Measurements from ENCODE around the gene CNGB1. TPM values are rescaled to one million over a fixed set of nuclear protein-coding genes. Genes with fewer than 3 reads are reported as not detected.
"Not testable (repeated sequence)": the region's sequence is repeated elsewhere in the genome, so short reads cannot be mapped to it uniquely, and the experiment has no call there.

The CNGB1 gene
- total RNA-seq, 1 donor from 2014 or later = not detected

DNA sequence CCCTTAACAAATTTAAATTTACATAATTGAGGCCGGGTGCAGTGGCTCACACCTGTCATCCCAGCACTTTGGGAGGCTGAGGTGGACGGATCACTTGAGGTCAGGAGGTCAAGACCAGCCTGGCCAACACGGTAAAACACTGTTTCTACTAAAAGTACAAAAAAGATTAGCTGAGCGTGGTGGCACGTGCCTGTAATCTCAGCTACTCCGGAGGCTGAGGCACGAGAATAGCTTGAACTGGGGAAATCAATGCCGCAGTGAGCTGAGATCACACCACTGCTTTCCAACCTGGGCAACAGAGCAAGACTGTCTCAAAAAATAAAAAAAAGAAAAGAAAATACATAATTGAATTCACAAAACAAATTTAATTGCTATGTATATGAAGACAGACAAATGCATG, 112.3 kb downstream of the CNGB1 start:
- TF ChIP-seq, protein P1, sequence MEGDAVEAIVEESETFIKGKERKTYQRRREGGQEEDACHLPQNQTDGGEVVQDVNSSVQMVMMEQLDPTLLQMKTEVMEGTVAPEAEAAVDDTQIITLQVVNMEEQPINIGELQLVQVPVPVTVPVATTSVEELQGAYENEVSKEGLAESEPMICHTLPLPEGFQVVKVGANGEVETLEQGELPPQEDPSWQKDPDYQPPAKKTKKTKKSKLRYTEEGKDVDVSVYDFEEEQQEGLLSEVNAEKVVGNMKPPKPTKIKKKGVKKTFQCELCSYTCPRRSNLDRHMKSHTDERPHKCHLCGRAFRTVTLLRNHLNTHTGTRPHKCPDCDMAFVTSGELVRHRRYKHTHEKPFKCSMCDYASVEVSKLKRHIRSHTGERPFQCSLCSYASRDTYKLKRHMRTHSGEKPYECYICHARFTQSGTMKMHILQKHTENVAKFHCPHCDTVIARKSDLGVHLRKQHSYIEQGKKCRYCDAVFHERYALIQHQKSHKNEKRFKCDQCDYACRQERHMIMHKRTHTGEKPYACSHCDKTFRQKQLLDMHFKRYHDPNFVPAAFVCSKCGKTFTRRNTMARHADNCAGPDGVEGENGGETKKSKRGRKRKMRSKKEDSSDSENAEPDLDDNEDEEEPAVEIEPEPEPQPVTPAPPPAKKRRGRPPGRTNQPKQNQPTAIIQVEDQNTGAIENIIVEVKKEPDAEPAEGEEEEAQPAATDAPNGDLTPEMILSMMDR (IDR thresholded peaks at IDR 0.05; ENCODE audit: unreplicated experiment) = no peak
- Mint-ChIP-seq H3K27ac (ENCODE audit: unreplicated experiment) (no peak overlapping the region), H3K4me1 (ENCODE audit: unreplicated experiment) (peaks cover 13% of the 10 kb centered on the region), H3K36me3 (ENCODE audit: low read depth, unreplicated experiment) (no peaks in the 10 kb centered on the region), H3K27me3 (ENCODE audit: unreplicated experiment) (peaks cover 1% of the 10 kb centered on the region), H3K9me3 (ENCODE audit: unreplicated experiment) (no peaks in the 10 kb centered on the region), H3K4me3 (ENCODE audit: unreplicated experiment) (no peak overlapping the region)
- DNase-seq (ENCODE audit: low spot score) = no peak

DNA sequence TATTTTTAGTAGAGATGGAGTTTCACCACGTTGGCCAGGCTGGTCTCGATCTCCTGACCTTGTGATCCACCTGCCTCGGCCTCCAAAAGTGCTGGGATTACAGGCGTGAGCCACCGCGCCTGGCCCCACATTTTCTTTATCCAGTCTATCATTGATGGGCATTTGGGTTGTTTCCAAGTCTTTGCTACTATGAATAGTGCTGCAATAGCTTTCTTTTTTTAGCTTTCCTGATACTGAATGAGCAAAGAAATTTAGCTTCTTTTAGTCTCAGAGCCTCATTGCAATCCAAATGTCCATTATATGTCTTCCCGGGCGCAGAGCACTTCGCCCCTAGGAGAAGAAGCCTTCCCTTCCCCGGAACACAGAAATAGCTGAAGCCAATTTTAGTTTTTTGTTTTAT, 112.9 kb downstream of the CNGB1 start:
- H3K27me3 Mint-ChIP-seq (ENCODE audit: unreplicated experiment); H3K4me3 Mint-ChIP-seq (ENCODE audit: unreplicated experiment); H3K4me1 Mint-ChIP-seq (ENCODE audit: unreplicated experiment); H3K36me3 Mint-ChIP-seq (ENCODE audit: low read depth, unreplicated experiment); H3K9me3 Mint-ChIP-seq (ENCODE audit: unreplicated experiment); H3K27ac Mint-ChIP-seq (ENCODE audit: unreplicated experiment); DNase-seq (ENCODE audit: low spot score): not testable (repeated sequence)

DNA sequence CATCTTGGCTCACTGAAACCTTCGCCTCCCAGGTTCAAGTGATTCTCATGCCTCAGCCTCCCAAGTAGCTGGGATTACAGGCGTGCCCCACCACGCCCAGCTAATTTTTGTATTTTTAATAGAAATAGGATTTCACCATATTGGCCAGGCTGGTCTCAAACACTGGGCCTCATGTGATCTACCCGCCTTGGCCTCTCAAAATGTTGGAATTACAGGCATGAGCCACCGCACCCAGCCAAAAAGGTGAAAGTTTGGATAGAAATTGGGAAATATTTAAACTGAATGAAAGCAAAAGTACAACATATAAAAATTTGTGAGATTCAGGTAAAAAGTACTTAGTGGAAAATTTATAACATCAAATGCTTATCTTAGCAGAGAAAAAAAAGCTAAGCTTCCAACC, 115.7 kb downstream of the CNGB1 start:
- no peaks in the 10 kb centered on the region for H3K4me1 Mint-ChIP-seq (ENCODE audit: unreplicated experiment)
- no peaks in the 10 kb centered on the region for H3K36me3 Mint-ChIP-seq (ENCODE audit: low read depth, unreplicated experiment)
- H3K9me3 Mint-ChIP-seq (ENCODE audit: unreplicated experiment) = no peaks in the 10 kb centered on the region
- TF ChIP-seq, protein P1 (IDR thresholded peaks at IDR 0.05; ENCODE audit: unreplicated experiment) = no peak
- H3K27ac Mint-ChIP-seq (ENCODE audit: unreplicated experiment) = no peak overlapping the region
- DNase-seq (ENCODE audit: low spot score) = no peak
- no peak overlapping the region for H3K4me3 Mint-ChIP-seq (ENCODE audit: unreplicated experiment)
- peaks cover 1% of the 10 kb centered on the region for H3K27me3 Mint-ChIP-seq (ENCODE audit: unreplicated experiment)

DNA sequence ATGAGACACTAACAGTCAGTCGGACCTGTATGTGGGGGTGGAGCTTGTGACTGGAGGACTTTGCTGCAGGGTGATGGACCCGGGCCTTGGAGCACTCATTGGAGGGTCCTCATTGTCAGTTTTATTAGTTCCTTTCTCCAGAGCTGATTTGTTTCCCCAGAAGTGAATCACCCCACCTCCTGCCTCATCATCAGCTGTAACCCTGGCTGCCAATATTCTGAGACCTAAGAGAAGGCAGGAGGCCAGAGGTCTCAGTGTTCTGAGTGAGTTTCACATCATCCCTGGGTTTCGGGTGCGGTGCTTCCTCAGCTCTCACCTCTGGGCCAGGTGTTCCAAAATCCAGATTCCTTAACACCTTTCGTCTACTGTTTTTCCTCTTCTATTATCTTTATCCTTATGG, 118.7 kb downstream of the CNGB1 start:
- Mint-ChIP-seq H3K4me1 (ENCODE audit: unreplicated experiment) (no peaks in the 10 kb centered on the region), H3K27ac (ENCODE audit: unreplicated experiment) (no peak overlapping the region), H3K9me3 (ENCODE audit: unreplicated experiment) (no peaks in the 10 kb centered on the region), H3K36me3 (ENCODE audit: low read depth, unreplicated experiment) (no peaks in the 10 kb centered on the region), H3K27me3 (ENCODE audit: unreplicated experiment) (peaks cover 1% of the 10 kb centered on the region), H3K4me3 (ENCODE audit: unreplicated experiment) (no peak overlapping the region)
- no peak for DNase-seq (ENCODE audit: low spot score)
- TF ChIP-seq, protein P1 (IDR thresholded peaks at IDR 0.05; ENCODE audit: unreplicated experiment) = no peak

DNA sequence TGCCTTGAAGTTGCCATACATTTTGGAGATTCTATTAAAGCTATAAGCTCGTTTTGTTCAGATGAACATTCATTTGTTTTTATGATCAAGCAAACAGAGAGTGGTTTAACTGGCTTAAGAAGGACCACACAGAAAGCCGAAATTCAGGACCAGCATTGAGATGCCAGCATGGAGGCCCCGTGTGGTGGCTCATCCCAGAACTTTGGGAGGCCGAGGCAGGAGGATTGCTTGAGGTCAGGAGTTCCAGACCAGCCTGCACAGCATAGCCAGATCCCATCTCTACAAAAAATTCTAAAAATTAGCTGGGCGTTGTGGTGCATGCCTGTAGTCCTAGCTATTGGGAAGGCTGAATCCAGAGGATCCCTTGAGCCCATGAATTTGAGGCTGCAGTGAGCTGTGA, 122.7 kb downstream of the CNGB1 start:
- peaks cover 1% of the 10 kb centered on the region for H3K27me3 Mint-ChIP-seq (ENCODE audit: unreplicated experiment)

DNA sequence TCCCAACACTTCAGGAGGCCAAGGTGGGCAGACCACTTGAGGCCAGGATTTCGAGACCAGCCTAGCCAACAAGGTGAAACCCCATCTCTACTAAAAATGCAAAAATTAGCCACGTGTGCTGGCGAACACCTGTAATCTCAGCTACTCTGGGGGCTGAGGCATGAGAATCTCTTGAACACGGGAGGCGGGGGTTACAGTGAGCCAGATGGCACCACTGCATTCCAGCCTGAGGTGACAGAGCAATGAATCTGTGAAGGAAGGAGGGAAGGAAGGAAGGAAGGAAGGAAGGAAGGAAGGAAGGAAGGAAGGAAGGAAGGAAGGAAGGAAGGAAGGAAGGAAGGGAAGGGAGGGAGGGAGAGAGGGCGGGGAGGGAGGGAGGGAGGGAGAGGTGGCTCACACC, 124.0 kb downstream of the CNGB1 start:
- not testable (repeated sequence) for H3K4me1 Mint-ChIP-seq (ENCODE audit: unreplicated experiment); H3K4me3 Mint-ChIP-seq (ENCODE audit: unreplicated experiment); H3K27me3 Mint-ChIP-seq (ENCODE audit: unreplicated experiment); H3K36me3 Mint-ChIP-seq (ENCODE audit: low read depth, unreplicated experiment); H3K9me3 Mint-ChIP-seq (ENCODE audit: unreplicated experiment); DNase-seq (ENCODE audit: low spot score)
- peak overlapping the region; percentile 22 for H3K27ac Mint-ChIP-seq (ENCODE audit: unreplicated experiment)

More for the DNA sequence above, 122.7 kb downstream of the CNGB1 start:
- no peak overlapping the region for H3K4me3 Mint-ChIP-seq (ENCODE audit: unreplicated experiment)
- no peak overlapping the region for H3K27ac Mint-ChIP-seq (ENCODE audit: unreplicated experiment)
- no peaks in the 10 kb centered on the region for H3K9me3 Mint-ChIP-seq (ENCODE audit: unreplicated experiment)
- peaks cover 3% of the 10 kb centered on the region for H3K36me3 Mint-ChIP-seq (ENCODE audit: low read depth, unreplicated experiment)
- DNase-seq (ENCODE audit: low spot score) = no peak
- TF ChIP-seq, protein P1 (IDR thresholded peaks at IDR 0.05; ENCODE audit: unreplicated experiment) = no peak
- peaks cover 8% of the 10 kb centered on the region for H3K4me1 Mint-ChIP-seq (ENCODE audit: unreplicated experiment)
